Central memory CD8-positive, alpha-beta T cell (primary cell): Measurements from ENCODE around the gene ASTN1.

Experiments
- ATAC-seq: fragments of 150-1000 bp; cut with Tn5 transposase; replicated peaks from 2 replicates; pipeline ENCODE4 v1.10.0; 2022; ENCODE audit warnings: mild to moderate bottlenecking, moderate FRiP score, moderate number of reproducible peaks; ENCODE audit not compliant: poor library complexity, severe bottlenecking; ENCODE audit errors: extremely low read depth
- DNase-seq, 2 donors: peaks; one replicate each; pipeline ENCODE4 v3.0.0; 2021; ENCODE audit warnings: low spot score in 2 of 2
- H3K27ac Mint-ChIP-seq: one replicate; pipeline ENCODE4 v1.8.0; 2022; ENCODE audit warnings: low read depth, mild to moderate bottlenecking, moderate library complexity, mixed read lengths
- H3K27me3 Mint-ChIP-seq: one replicate; pipeline ENCODE4 v1.8.0; 2022; ENCODE audit warnings: mixed read lengths
- H3K36me3 Mint-ChIP-seq: one replicate; pipeline ENCODE4 v1.8.0; 2022; ENCODE audit warnings: mild to moderate bottlenecking, moderate library complexity, mixed read lengths; ENCODE audit not compliant: insufficient read depth
- H3K4me1 Mint-ChIP-seq: one replicate; pipeline ENCODE4 v1.8.0; 2022; ENCODE audit warnings: mixed read lengths
- H3K4me3 Mint-ChIP-seq: one replicate; pipeline ENCODE4 v1.8.0; 2022; ENCODE audit warnings: mild to moderate bottlenecking, moderate library complexity, mixed read lengths
- H3K9me3 Mint-ChIP-seq: one replicate; pipeline ENCODE4 v1.8.0; 2022; ENCODE audit warnings: mixed read lengths

Gene ASTN1

GRCh38 chr1:177181280-177181630 lies 16.7 kb upstream of the ASTN1 start:
- Mint-ChIP-seq H3K27me3 (no peaks in the 10 kb centered on the region), H3K27ac (no peak overlapping the region)
- no peak for DNase-seq

DNA sequence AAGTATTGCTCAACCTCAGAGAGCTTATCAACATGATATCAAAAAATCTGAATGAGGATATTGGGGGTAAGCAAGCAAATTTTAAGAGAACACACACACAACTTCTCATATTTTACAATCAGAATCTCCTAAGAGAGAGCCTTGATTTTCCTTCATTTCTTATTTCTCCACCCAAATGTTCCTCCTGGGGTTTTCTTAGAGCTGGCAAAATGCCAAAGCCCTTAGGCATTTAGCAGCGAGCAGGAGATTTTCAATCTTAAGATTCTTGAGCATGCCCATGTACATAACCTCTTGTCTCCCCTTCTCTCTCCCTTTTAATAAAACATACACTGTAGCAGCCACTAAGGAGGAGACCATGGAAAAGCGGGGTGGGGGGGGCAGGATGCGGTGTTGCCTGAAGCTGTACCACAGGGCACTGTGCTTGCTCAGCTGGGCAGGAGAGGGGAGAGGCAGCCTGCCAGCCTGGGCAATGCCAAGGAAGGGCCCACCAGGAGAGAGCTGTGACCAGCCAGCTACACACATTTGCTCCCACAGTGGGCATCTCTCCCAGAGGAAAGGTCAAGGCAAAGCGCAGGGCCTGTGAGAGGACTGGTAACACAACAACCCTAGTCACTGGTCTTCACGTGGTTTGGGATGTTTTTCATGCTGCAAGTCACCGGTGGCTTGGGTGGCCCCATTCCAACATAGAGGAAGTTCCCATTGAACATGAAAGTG lies 10.6 kb upstream of the ASTN1 start:
- H3K36me3 Mint-ChIP-seq: no peaks in the 10 kb centered on the region

More at GRCh38 chr1:177181280-177181630, 16.7 kb upstream of the ASTN1 start:
- H3K4me3 Mint-ChIP-seq: no peak overlapping the region
- no peak for ATAC-seq
- H3K9me3 Mint-ChIP-seq: no peaks in the 10 kb centered on the region
- H3K36me3 Mint-ChIP-seq: no peaks in the 10 kb centered on the region
- peaks cover 12% of the 10 kb centered on the region for H3K4me1 Mint-ChIP-seq

GRCh38 chr1:177173976-177174375 lies 9.5 kb upstream of the ASTN1 start:
- Mint-ChIP-seq H3K4me1 (no peaks in the 10 kb centered on the region), H3K9me3 (no peaks in the 10 kb centered on the region), H3K27me3 (no peaks in the 10 kb centered on the region), H3K4me3 (no peak overlapping the region), H3K36me3 (no peaks in the 10 kb centered on the region), H3K27ac (no peak overlapping the region)
- ATAC-seq (no peak), DNase-seq (no peak)

More for the DNA sequence above, 10.6 kb upstream of the ASTN1 start:
- ATAC-seq (no peak), DNase-seq (no peak)
- Mint-ChIP-seq H3K27ac (no peak overlapping the region), H3K27me3 (no peaks in the 10 kb centered on the region), H3K9me3 (no peaks in the 10 kb centered on the region), H3K4me3 (no peak overlapping the region), H3K4me1 (no peaks in the 10 kb centered on the region)

DNA sequence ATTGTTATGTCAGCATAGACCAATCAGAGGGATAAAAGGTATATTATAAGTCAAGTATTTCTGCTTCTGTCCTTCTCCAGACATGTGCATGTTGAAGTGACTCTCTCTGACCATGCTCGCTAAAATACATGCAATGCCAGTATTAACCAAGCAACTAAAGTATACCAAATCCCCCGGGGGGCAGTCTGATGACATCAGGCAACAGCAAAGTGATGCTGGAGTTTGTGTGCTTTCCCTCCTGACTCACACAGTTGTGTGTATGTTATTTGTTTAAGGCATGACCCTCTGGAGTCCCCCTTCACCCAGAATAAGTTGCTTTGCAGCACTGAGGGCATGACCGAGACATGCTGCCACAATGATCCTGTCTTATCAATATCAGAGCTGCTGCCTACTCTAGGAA lies 8.4 kb upstream of the ASTN1 start:
- no peaks in the 10 kb centered on the region for H3K4me1 Mint-ChIP-seq

GRCh38 chr1:177172272-177172671 lies 7.8 kb upstream of the ASTN1 start:
- Mint-ChIP-seq H3K4me3 (no peak overlapping the region), H3K27ac (no peak overlapping the region), H3K4me1 (no peaks in the 10 kb centered on the region), H3K9me3 (no peaks in the 10 kb centered on the region), H3K36me3 (no peaks in the 10 kb centered on the region), H3K27me3 (no peaks in the 10 kb centered on the region)
- DNase-seq: no peak
- ATAC-seq: no peak

More for the DNA sequence above, 8.4 kb upstream of the ASTN1 start:
- DNase-seq (no peak), ATAC-seq (no peak)
- H3K9me3 Mint-ChIP-seq: no peaks in the 10 kb centered on the region
- H3K36me3 Mint-ChIP-seq: no peaks in the 10 kb centered on the region
- H3K27me3 Mint-ChIP-seq: no peaks in the 10 kb centered on the region
- no peak overlapping the region for H3K27ac Mint-ChIP-seq
- H3K4me3 Mint-ChIP-seq: no peak overlapping the region

- no peaks in the 10 kb centered on the region for H3K9me3 Mint-ChIP-seq
- ATAC-seq: no peak
- DNase-seq: no peak
- no peaks in the 10 kb centered on the region for H3K4me1 Mint-ChIP-seq
- no peak overlapping the region for H3K4me3 Mint-ChIP-seq
- H3K36me3 Mint-ChIP-seq: no peaks in the 10 kb centered on the region
- no peak overlapping the region for H3K27ac Mint-ChIP-seq
- no peaks in the 10 kb centered on the region for H3K27me3 Mint-ChIP-seq
Measured at GRCh38 chr1:177171536-177172123, 7.1 kb upstream of the ASTN1 start.

GRCh38 chr1:177170756-177171535 lies 6.4 kb upstream of the ASTN1 start, which contains the start of gene BRINP2:
Gene BRINP2 (plus strand): TSS chr1:177170958. CDS start chr1:177229877, 58,919 bp downstream.
- Mint-ChIP-seq H3K4me3 (no peak within 1 kb of the TSS), H3K4me1 (no peaks in the 10 kb centered on the region), H3K36me3 (no peaks in the 10 kb centered on the region), H3K9me3 (no peaks in the 10 kb centered on the region), H3K27me3 (no peaks in the 10 kb centered on the region), H3K27ac (no peak within 1 kb of the TSS)
- DNase-seq: no peak
- no peak for ATAC-seq

DNA sequence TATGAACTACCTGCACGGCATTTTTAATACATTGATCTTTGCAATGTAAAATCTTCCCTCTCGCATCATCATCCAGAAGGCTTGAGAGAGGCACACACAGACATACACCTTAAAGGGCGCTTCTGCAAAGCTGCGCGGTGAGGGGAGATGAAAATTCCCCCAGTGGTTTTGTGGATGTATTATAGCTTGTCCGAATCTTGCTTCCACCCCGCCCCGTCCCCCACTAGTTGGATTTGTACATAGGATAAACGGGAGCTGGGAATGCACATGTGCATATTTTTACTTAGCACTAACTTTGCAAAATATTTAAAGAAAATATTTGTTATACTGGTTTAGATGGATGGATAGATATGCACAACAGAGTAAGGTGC lies 542 bp upstream of the ASTN1 start:
- peaks cover 19% of the 10 kb centered on the region for H3K27me3 Mint-ChIP-seq
- no peaks in the 10 kb centered on the region for H3K4me1 Mint-ChIP-seq
- no peak for ATAC-seq
- DNase-seq: no peak
- H3K9me3 Mint-ChIP-seq: peaks cover 10% of the 10 kb centered on the region
- peaks cover 3% of the 10 kb centered on the region for H3K36me3 Mint-ChIP-seq
- no peak overlapping the region for H3K27ac Mint-ChIP-seq
- no peak overlapping the region for H3K4me3 Mint-ChIP-seq

DNA sequence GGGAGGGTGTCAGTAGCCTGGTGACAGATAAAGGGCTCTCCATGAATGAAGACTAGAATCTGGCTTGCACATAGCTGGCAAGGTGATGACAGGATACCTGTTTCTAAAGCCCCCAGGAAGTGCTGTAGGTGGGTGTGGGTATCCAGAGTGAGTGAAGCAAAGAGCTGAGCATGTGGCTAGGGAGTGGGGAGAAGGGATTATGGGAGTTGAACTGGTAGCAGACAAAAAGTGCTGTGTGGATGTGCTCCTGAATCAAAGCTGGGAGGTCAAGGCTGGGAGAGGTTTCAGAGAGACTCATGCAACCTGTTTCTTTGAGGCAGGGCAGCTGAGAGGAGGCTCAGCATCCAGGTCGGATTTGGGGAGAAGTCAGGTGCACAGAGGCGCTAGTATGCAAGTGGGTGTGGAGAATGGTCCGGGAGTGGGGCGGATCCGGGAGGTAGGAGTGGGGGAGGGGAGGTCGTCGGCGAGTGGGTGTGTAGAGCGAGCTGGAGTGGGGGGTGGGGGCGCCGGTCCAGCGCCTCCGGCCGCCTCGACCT lies 600 bp downstream of the ASTN1 start:
- no peak for ATAC-seq
- H3K4me3 Mint-ChIP-seq: no peak overlapping the region
- peaks cover 10% of the 10 kb centered on the region for H3K9me3 Mint-ChIP-seq
- no peak for DNase-seq
- no peaks in the 10 kb centered on the region for H3K4me1 Mint-ChIP-seq
- H3K27me3 Mint-ChIP-seq: peaks cover 19% of the 10 kb centered on the region
- no peak overlapping the region for H3K27ac Mint-ChIP-seq
- H3K36me3 Mint-ChIP-seq: peaks cover 3% of the 10 kb centered on the region

DNA sequence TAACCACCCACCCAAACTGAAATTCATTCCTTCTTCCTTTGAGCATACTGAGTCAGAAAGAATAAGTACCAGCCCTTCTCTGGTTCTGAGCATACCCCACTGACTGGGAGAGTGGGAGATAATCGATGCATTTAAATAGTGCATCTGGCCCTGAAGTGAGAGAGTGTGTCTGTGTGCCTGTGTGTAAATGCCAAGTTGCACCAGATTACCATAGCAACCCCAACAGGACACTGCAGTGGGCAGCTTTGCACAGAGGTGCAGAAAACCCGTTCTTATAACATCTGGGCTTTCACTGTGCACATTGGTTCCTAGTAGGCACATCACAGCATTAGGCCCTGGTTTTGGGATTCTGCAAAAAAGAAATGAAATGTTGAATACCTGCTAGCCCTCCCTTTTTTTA lies 2.3 kb downstream of the ASTN1 start:
- ATAC-seq: no peak
- peaks cover 10% of the 10 kb centered on the region for H3K9me3 Mint-ChIP-seq
- no peak overlapping the region for H3K4me3 Mint-ChIP-seq
- peaks cover 3% of the 10 kb centered on the region for H3K36me3 Mint-ChIP-seq
- no peaks in the 10 kb centered on the region for H3K4me1 Mint-ChIP-seq
- no peak for DNase-seq
- peaks cover 19% of the 10 kb centered on the region for H3K27me3 Mint-ChIP-seq
- H3K27ac Mint-ChIP-seq: no peak overlapping the region

DNA sequence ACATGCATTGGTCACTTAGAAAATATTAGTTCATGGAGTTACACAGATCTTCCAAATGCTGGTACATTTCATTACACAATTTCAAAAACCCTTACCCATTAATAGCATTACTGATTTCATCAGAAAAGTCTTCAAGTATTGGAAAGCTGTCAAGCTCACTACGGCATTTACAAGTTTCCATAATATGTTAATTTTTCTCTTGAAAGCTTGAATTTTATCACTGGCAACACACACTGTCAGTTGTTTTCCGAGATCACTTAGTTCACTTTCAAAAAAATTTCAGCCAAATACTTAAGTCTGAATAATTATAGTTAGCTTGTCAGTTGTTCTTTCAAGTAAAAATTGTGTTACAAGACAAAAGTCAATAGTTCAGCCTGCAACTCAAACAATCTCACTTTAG lies 18.0 kb downstream of the ASTN1 start:
- H3K36me3 Mint-ChIP-seq: no peaks in the 10 kb centered on the region
- H3K4me3 Mint-ChIP-seq: no peak overlapping the region
- no peak overlapping the region for H3K27ac Mint-ChIP-seq
- H3K4me1 Mint-ChIP-seq: no peaks in the 10 kb centered on the region
- no peaks in the 10 kb centered on the region for H3K27me3 Mint-ChIP-seq
- H3K9me3 Mint-ChIP-seq: peaks cover 14% of the 10 kb centered on the region
- no peak for ATAC-seq
- no peak for DNase-seq

GRCh38 chr1:177145106-177146070 lies 19.1 kb downstream of the ASTN1 start:
- DNase-seq (no peak), ATAC-seq (no peak)
- Mint-ChIP-seq H3K27me3 (no peaks in the 10 kb centered on the region), H3K4me3 (no peak overlapping the region), H3K27ac (no peak overlapping the region), H3K9me3 (peaks cover 7% of the 10 kb centered on the region), H3K4me1 (no peaks in the 10 kb centered on the region), H3K36me3 (no peaks in the 10 kb centered on the region)
